ENCODE data around the gene ALG1. TPM values are rescaled to one million over a fixed set of nuclear protein-coding genes. Genes with fewer than 3 reads are reported as not detected.

Gene ALG1
- total and polyA plus RNA-seq, 2 donors from 2014 or later: 23.4 to 26.4 TPM

GRCh38 chr16:5070431-5071186 lies 1.0 kb upstream of the ALG1 start:
- no peak overlapping the region for H3K9ac ChIP-seq (ENCODE audit: low read length in 3 of 3)
- H3K36me3 ChIP-seq (ENCODE audit: control insufficient read depth in 2 of 3, insufficient read depth in 3 of 3, low read length in 3 of 3): peaks cover 0 to 6% (median 0%) of the 10 kb centered on the region in 3 donors
- intact Hi-C loops (cut with DNase I): no loop called here
- TF ChIP-seq, protein P1, sequence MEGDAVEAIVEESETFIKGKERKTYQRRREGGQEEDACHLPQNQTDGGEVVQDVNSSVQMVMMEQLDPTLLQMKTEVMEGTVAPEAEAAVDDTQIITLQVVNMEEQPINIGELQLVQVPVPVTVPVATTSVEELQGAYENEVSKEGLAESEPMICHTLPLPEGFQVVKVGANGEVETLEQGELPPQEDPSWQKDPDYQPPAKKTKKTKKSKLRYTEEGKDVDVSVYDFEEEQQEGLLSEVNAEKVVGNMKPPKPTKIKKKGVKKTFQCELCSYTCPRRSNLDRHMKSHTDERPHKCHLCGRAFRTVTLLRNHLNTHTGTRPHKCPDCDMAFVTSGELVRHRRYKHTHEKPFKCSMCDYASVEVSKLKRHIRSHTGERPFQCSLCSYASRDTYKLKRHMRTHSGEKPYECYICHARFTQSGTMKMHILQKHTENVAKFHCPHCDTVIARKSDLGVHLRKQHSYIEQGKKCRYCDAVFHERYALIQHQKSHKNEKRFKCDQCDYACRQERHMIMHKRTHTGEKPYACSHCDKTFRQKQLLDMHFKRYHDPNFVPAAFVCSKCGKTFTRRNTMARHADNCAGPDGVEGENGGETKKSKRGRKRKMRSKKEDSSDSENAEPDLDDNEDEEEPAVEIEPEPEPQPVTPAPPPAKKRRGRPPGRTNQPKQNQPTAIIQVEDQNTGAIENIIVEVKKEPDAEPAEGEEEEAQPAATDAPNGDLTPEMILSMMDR (IDR thresholded peaks at IDR 0.05; ENCODE audit: borderline replicate concordance, extremely low read depth, insufficient read depth): no peak
- DNase-seq (peak in 1 of 5 donors; percentile 24), FAIRE-seq (no peak)
- H3K4me1 ChIP-seq (ENCODE audit: control insufficient read depth in 2 of 3, insufficient read depth in 2 of 3, low read depth in 1 of 3, low read length in 3 of 3): peaks cover 0 to 10% (median 6%) of the 10 kb centered on the region in 3 donors
- H3K27me3 ChIP-seq (ENCODE audit: control insufficient read depth, insufficient read depth, low read length): no peaks in the 10 kb centered on the region
- no peaks in the 10 kb centered on the region for H3K9me3 ChIP-seq (ENCODE audit: control insufficient read depth in 2 of 3, insufficient read depth in 1 of 3, low read length in 3 of 3)
- H3K27ac ChIP-seq (ENCODE audit: low read depth in 2 of 2, low read length in 2 of 2): no peak overlapping the region
- H3K4me3 ChIP-seq (ENCODE audit: low read length in 3 of 3): no peak overlapping the region

GRCh38 chr16:5071341-5071680 lies 332 bp upstream of the ALG1 start:
- no peak for FAIRE-seq
- Histone ChIP-seq H3K4me1 (ENCODE audit: control insufficient read depth in 2 of 3, insufficient read depth in 2 of 3, low read depth in 1 of 3, low read length in 3 of 3) (peaks cover 0 to 9% (median 6%) of the 10 kb centered on the region in 3 donors), H3K27ac (ENCODE audit: low read depth in 2 of 2, low read length in 2 of 2) (peak overlapping the region; percentile 60 to 62), H3K9ac (ENCODE audit: low read length in 3 of 3) (peak overlapping the region; percentile 20 to 67 (median 35)), H3K36me3 (ENCODE audit: control insufficient read depth in 2 of 3, insufficient read depth in 3 of 3, low read length in 3 of 3) (peaks cover 0 to 13% (median 6%) of the 10 kb centered on the region in 3 donors), H3K27me3 (ENCODE audit: control insufficient read depth, insufficient read depth, low read length) (no peaks in the 10 kb centered on the region), H3K4me3 (ENCODE audit: low read length in 3 of 3) (peak overlapping the region; percentile 77 to 91 (median 82)), H3K9me3 (ENCODE audit: control insufficient read depth in 2 of 3, insufficient read depth in 1 of 3, low read length in 3 of 3) (no peaks in the 10 kb centered on the region)
- TF ChIP-seq, protein P1 (IDR thresholded peaks at IDR 0.05; ENCODE audit: borderline replicate concordance, extremely low read depth, insufficient read depth): no peak
- DNase-seq: no peak
- intact Hi-C loops (cut with DNase I): no loop called here

GRCh38 chr16:5072334-5073278 lies 963 bp downstream of the ALG1 start:
- H3K4me1 ChIP-seq (ENCODE audit: control insufficient read depth in 2 of 3, insufficient read depth in 2 of 3, low read depth in 1 of 3, low read length in 3 of 3): peaks cover 0 to 9% (median 6%) of the 10 kb centered on the region in 3 donors
- intact Hi-C loops (cut with DNase I): no loop called here
- FAIRE-seq: no peak
- TF ChIP-seq, protein P1 (IDR thresholded peaks at IDR 0.05; ENCODE audit: borderline replicate concordance, extremely low read depth, insufficient read depth): no peak
- H3K27me3 ChIP-seq (ENCODE audit: control insufficient read depth, insufficient read depth, low read length): no peaks in the 10 kb centered on the region
- H3K9ac ChIP-seq (ENCODE audit: low read length in 3 of 3): peak overlapping the region; percentile 58 to 67 (median 65)
- peak overlapping the region; percentile 77 to 91 (median 82) for H3K4me3 ChIP-seq (ENCODE audit: low read length in 3 of 3)
- peak in 1 of 5 donors; percentile 15 for DNase-seq
- H3K27ac ChIP-seq (ENCODE audit: low read depth in 2 of 2, low read length in 2 of 2): peak overlapping the region in 1 of 2 donors; percentile 1
- no peaks in the 10 kb centered on the region for H3K9me3 ChIP-seq (ENCODE audit: control insufficient read depth in 2 of 3, insufficient read depth in 1 of 3, low read length in 3 of 3)
- H3K36me3 ChIP-seq (ENCODE audit: control insufficient read depth in 2 of 3, insufficient read depth in 3 of 3, low read length in 3 of 3): peaks cover 0 to 15% (median 8%) of the 10 kb centered on the region in 3 donors

Measured in kidney (tissue), 14 donors.